GM12872 (cell line): Measurements from ENCODE around the gene DACH2.

Source experiments
- CTCF ChIP-seq: IDR thresholded peaks from 3 replicates; pipeline ENCODE4 v1.5.1; 2011; ENCODE audit warnings: low read depth, mild to moderate bottlenecking, low read length, moderate library complexity; ENCODE audit not compliant: insufficient read depth

DACH2 gene

GRCh38 chrX:86322913-86323312 is 174.7 kb downstream of the DACH2 start:
- TF ChIP-seq CTCF, result no peak

GRCh38 chrX:86329174-86329573 is 180.9 kb downstream of the DACH2 start:
- TF ChIP-seq CTCF, result no peak

GRCh38 chrX:86348669-86349068 is 200.4 kb downstream of the DACH2 start:
- TF ChIP-seq CTCF, result no peak

GRCh38 chrX:86349115-86349514 is 200.9 kb downstream of the DACH2 start:
- no peak for TF ChIP-seq CTCF

- no peak for TF ChIP-seq CTCF
Measured at GRCh38 chrX:86369847-86370630, 221.8 kb downstream of the DACH2 start.

- no peak for TF ChIP-seq CTCF
Measured at GRCh38 chrX:86370927-86371326, 222.7 kb downstream of the DACH2 start.

- no peak for TF ChIP-seq CTCF
Measured at GRCh38 chrX:86379209-86379608, 231.0 kb downstream of the DACH2 start.
